ENCODE data around the gene PHLDA2.

- TF ChIP-seq, protein P1, sequence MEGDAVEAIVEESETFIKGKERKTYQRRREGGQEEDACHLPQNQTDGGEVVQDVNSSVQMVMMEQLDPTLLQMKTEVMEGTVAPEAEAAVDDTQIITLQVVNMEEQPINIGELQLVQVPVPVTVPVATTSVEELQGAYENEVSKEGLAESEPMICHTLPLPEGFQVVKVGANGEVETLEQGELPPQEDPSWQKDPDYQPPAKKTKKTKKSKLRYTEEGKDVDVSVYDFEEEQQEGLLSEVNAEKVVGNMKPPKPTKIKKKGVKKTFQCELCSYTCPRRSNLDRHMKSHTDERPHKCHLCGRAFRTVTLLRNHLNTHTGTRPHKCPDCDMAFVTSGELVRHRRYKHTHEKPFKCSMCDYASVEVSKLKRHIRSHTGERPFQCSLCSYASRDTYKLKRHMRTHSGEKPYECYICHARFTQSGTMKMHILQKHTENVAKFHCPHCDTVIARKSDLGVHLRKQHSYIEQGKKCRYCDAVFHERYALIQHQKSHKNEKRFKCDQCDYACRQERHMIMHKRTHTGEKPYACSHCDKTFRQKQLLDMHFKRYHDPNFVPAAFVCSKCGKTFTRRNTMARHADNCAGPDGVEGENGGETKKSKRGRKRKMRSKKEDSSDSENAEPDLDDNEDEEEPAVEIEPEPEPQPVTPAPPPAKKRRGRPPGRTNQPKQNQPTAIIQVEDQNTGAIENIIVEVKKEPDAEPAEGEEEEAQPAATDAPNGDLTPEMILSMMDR (tag by site-specific recombination; IDR thresholded peaks at IDR 0.05): no peak
- no peak for TF ChIP-seq ZNF785 (tag by site-specific recombination; IDR thresholded peaks at IDR 0.05)
- TF ChIP-seq ZFP3 (tag by site-specific recombination; IDR thresholded peaks at IDR 0.05; ENCODE audit: low read depth): no peak
- TF ChIP-seq GLIS1 (tag by site-specific recombination; IDR thresholded peaks at IDR 0.05): no peak
- TF ChIP-seq ZNF544 (tag by site-specific recombination; IDR thresholded peaks at IDR 0.05): no peak
- no peak for TF ChIP-seq ZBTB26 (tag by site-specific recombination; optimal IDR thresholded peaks at IDR 0.05)
- no peak; the same call in 1 of the 2 replicates for TF ChIP-seq ZNF335 (tag by site-specific recombination; conservative IDR thresholded peaks at IDR 0.05)
- TF ChIP-seq SALL2 (tag by site-specific recombination; IDR thresholded peaks at IDR 0.05; ENCODE audit: borderline replicate concordance): no peak
These were observed 4.3 kb upstream of the PHLDA2 start for GRCh38 chr11:2933375-2934020.
